Dedifferentiated amniotic fluid mesenchymal stem cell (primary cell): ENCODE measurements around the gene PUM1.

Source experiments
- DNase-seq: peaks from one replicate; pipeline ENCODE4 v3.0.0-alpha.2; 2016; ENCODE audit errors: extremely low spot score

Gene PUM1

GRCh38 chr1:30907481-30908315 lies 157.8 kb downstream of the PUM1 start:
- no peak for DNase-seq

- no peak for DNase-seq
Measured at GRCh38 chr1:30906631-30907441, 158.7 kb downstream of the PUM1 start.

- DNase-seq, result no peak
Measured at GRCh38 chr1:30905916-30906620, 159.4 kb downstream of the PUM1 start.

GRCh38 chr1:30905403-30905802 lies 160.1 kb downstream of the PUM1 start:
- no peak for DNase-seq

GRCh38 chr1:30904962-30905335 lies 160.6 kb downstream of the PUM1 start:
- DNase-seq, result no peak

- no peak for DNase-seq
Measured at GRCh38 chr1:30904191-30904961, 161.1 kb downstream of the PUM1 start.

- no peak for DNase-seq
Measured at GRCh38 chr1:30903343-30904034, 162.0 kb downstream of the PUM1 start.

- no peak for DNase-seq
Measured at GRCh38 chr1:30902593-30903290, 162.8 kb downstream of the PUM1 start.

- DNase-seq, result no peak
Measured at GRCh38 chr1:30901798-30902581, 163.5 kb downstream of the PUM1 start.

GRCh38 chr1:30900931-30901560 lies 164.5 kb downstream of the PUM1 start:
- no peak for DNase-seq

- DNase-seq, result no peak
Measured at GRCh38 chr1:30900486-30900885, 165.0 kb downstream of the PUM1 start.

- DNase-seq, result no peak
Measured at GRCh38 chr1:30899577-30900389, 165.7 kb downstream of the PUM1 start.

- DNase-seq, result no peak
Measured at GRCh38 chr1:30898031-30898815, 167.3 kb downstream of the PUM1 start.

GRCh38 chr1:30896905-30897304 lies 168.6 kb downstream of the PUM1 start:
- DNase-seq, result no peak

GRCh38 chr1:30895944-30896660 lies 169.4 kb downstream of the PUM1 start:
- peak; percentile 22 for DNase-seq

- no peak for DNase-seq
Measured at GRCh38 chr1:30895382-30895943, 170.1 kb downstream of the PUM1 start.
